ENCODE measurements around the gene RHD. TPM values are rescaled to one million over a fixed set of nuclear protein-coding genes. Genes with fewer than 3 reads are reported as not detected.
"Not testable (repeated sequence)": the region's sequence is repeated elsewhere in the genome, so short reads cannot be mapped to it uniquely, and the experiment has no call there.

The RHD gene
- total RNA-seq, 1 donor from 2014 or later = not detected

DNA sequence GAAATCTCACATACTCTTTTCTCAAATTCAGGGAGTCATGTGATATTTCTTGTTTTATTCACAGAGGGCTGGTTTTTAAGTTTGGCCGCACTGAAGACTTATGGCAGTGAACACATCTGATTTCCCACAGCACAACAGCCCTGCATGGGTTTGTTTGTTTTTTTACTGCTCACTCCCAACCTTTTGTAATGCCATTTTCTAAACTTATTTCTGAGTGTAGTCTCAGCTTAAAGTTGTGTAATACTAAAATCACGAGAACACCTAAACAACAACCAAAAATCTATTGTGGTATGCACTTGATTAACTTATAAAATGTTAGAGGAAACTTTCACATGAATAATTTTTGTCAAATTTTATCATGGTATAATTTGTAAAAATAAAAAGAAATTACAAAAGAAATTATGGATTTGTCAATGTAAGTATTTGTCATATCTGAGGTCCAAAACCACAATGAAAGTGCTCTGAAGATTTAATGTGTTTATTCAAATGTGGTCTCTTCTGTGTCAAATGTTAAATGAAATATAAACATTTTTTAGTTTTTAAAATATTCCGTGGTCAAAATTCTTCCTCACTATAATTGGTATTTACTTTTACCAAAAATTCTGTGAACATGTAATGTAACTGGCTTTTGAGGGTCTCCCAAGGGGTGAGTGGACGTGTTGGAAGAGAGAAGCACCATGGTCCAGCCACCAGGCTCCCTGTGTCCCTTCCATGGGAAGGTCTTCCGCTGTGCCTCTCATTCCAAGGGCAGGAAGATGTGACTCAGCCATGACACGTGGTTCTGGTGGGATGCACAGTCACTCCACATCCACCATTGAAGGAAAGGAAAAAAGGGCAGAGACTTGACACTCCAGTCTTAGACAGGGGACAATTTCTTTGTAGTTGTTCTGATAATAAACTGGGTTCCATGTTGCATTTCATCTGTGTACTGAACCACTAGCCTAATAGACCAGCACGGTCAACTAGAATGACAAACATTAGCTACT, 88.6 kb downstream of the RHD start:
- H3K4me3 Mint-ChIP-seq = no peak overlapping the region
- H3K9me3 Mint-ChIP-seq = no peaks in the 10 kb centered on the region
- peaks cover 29% of the 10 kb centered on the region for H3K36me3 Mint-ChIP-seq
- peak overlapping the region; percentile 20 for H3K27ac Mint-ChIP-seq
- no peak for TF ChIP-seq CTCF (IDR thresholded peaks at IDR 0.05; ENCODE audit: unreplicated experiment)
- peaks cover 7% of the 10 kb centered on the region for H3K4me1 Mint-ChIP-seq
- H3K27me3 Mint-ChIP-seq (ENCODE audit: low read depth) = no peaks in the 10 kb centered on the region
- no peak for DNase-seq (ENCODE audit: low spot score in 2 of 2, unreplicated experiment in 2 of 2)

DNA sequence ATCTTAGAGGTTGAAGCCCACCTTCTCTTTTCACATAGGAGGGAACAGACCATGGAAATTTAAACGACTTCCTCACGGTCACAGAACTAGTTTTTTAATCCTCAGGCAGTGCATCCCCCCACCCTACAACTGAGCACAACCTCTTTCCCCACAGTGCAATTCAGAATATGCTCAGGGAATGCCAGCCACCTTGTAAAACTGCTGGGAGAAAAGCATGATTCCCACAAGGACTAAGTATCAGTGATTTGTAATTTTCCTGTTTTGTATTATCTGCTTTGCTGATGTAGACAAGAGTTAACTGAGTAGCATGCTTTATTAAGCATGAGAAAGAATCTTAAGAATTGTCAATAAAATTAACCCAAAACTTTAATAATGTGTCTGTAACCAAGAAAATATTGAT, 89.6 kb downstream of the RHD start:
- Mint-ChIP-seq H3K36me3 (peaks cover 23% of the 10 kb centered on the region), H3K27me3 (ENCODE audit: low read depth) (no peaks in the 10 kb centered on the region), H3K4me3 (no peak overlapping the region), H3K27ac (peak overlapping the region; percentile 66), H3K4me1 (peaks cover 7% of the 10 kb centered on the region), H3K9me3 (no peaks in the 10 kb centered on the region)
- no peak for TF ChIP-seq CTCF (IDR thresholded peaks at IDR 0.05; ENCODE audit: unreplicated experiment)
- DNase-seq (ENCODE audit: low spot score in 2 of 2, unreplicated experiment in 2 of 2) = no peak

- H3K9me3 Mint-ChIP-seq; H3K4me1 Mint-ChIP-seq; DNase-seq (ENCODE audit: low spot score in 2 of 2, unreplicated experiment in 2 of 2); H3K27me3 Mint-ChIP-seq (ENCODE audit: low read depth); H3K4me3 Mint-ChIP-seq: not testable (repeated sequence)
- Mint-ChIP-seq H3K27ac (peak overlapping the region; percentile 59), H3K36me3 (peaks cover 19% of the 10 kb centered on the region)
Measured at GRCh38 chr1:25362634-25363559, 90.6 kb downstream of the RHD start.

GRCh38 chr1:25369241-25369640, 96.9 kb downstream of the RHD start:
- H3K4me1 Mint-ChIP-seq = peaks cover 7% of the 10 kb centered on the region
- H3K27me3 Mint-ChIP-seq (ENCODE audit: low read depth) = no peaks in the 10 kb centered on the region
- no peak overlapping the region for H3K4me3 Mint-ChIP-seq
- H3K27ac Mint-ChIP-seq = no peak overlapping the region
- no peaks in the 10 kb centered on the region for H3K36me3 Mint-ChIP-seq
- DNase-seq (ENCODE audit: low spot score in 2 of 2, unreplicated experiment in 2 of 2) = no peak
- TF ChIP-seq CTCF (IDR thresholded peaks at IDR 0.05; ENCODE audit: unreplicated experiment) = no peak
- H3K9me3 Mint-ChIP-seq = no peaks in the 10 kb centered on the region

- H3K27me3 Mint-ChIP-seq (ENCODE audit: low read depth); H3K27ac Mint-ChIP-seq; DNase-seq (ENCODE audit: low spot score in 2 of 2, unreplicated experiment in 2 of 2); H3K4me1 Mint-ChIP-seq; H3K9me3 Mint-ChIP-seq; H3K36me3 Mint-ChIP-seq; H3K4me3 Mint-ChIP-seq: not testable (repeated sequence)
Measured at GRCh38 chr1:25369691-25370271, 97.5 kb downstream of the RHD start.

GRCh38 chr1:25371757-25372156, 99.4 kb downstream of the RHD start:
- not testable (repeated sequence) for H3K4me1 Mint-ChIP-seq; DNase-seq (ENCODE audit: low spot score in 2 of 2, unreplicated experiment in 2 of 2); H3K9me3 Mint-ChIP-seq; H3K27ac Mint-ChIP-seq; H3K27me3 Mint-ChIP-seq (ENCODE audit: low read depth); H3K4me3 Mint-ChIP-seq; H3K36me3 Mint-ChIP-seq

DNA sequence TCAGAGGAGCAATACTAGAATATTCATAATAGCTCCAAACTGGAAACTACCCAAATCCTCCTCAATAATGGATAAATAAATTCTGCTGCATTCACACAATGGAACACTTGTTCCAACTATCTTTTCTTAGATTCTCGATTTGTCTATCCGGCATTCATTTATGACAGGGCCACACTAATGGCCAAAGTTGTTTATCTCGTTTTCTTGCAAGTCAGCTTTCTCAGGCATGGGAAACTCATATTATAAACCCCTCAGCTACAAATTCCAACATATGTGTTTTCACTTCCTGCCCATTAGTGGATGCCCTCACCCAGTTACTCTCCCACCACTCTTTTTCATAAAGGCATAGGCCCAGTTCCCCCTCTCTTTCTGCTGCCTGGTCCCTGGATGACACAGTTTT, 106.1 kb downstream of the RHD start:
- not testable (repeated sequence) for DNase-seq (ENCODE audit: low spot score in 2 of 2, unreplicated experiment in 2 of 2); H3K9me3 Mint-ChIP-seq; H3K36me3 Mint-ChIP-seq; H3K27ac Mint-ChIP-seq; H3K27me3 Mint-ChIP-seq (ENCODE audit: low read depth); H3K4me3 Mint-ChIP-seq; H3K4me1 Mint-ChIP-seq

Other genes with a start within 250 kb of the RHD start
- gene SYF2, start 40.0 kb upstream of the RHD start, total RNA-seq = 32.3 to 37.7 TPM (median 36.9 TPM) in 3 replicates
- 133 to 158 TPM (median 150 TPM) in 3 replicates for gene RSRP1, start 25.1 kb upstream of the RHD start, total RNA-seq
- gene TMEM50A, start 65.8 kb downstream of the RHD start, total RNA-seq = 66.1 to 70.6 TPM (median 67.2 TPM) in 3 replicates
- 0.72 to 0.86 TPM (median 0.75 TPM) in 3 replicates for gene RHCE, start 148.3 kb downstream of the RHD start, total RNA-seq
- gene MACO1, start 158.4 kb downstream of the RHD start, total RNA-seq = 26.9 to 27.9 TPM (median 27.3 TPM) in 3 replicates